GM19035 (cell line): ENCODE measurements around the gene TMEM120A.

Experiments
- ATAC-seq: cut with Tn5 transposase; IDR thresholded peaks from one replicate; pipeline ENCODE4 v1.9.1; 2021; ENCODE audit not compliant: unreplicated experiment

TMEM120A gene

DNA sequence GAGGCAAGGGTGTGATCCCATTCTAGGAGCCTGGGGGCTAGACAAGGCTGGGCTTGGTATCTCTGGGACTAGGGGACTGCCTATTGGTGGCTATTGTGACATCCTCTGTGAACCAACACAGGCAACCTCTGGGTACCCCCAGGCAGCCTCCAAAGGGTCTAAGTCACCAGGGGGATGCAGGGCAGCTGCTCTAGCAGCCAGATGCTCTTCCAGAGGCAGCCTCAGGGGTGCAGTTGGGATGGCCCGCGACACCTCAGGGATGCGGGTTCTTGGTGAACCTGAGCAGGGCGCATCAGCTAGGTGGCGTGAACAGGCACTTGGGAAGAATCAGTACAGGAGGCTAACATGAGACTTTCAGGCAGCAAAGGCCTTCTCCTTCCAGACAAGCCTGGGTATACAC lies 1.6 kb upstream of the TMEM120A start:
- ATAC-seq: no peak

DNA sequence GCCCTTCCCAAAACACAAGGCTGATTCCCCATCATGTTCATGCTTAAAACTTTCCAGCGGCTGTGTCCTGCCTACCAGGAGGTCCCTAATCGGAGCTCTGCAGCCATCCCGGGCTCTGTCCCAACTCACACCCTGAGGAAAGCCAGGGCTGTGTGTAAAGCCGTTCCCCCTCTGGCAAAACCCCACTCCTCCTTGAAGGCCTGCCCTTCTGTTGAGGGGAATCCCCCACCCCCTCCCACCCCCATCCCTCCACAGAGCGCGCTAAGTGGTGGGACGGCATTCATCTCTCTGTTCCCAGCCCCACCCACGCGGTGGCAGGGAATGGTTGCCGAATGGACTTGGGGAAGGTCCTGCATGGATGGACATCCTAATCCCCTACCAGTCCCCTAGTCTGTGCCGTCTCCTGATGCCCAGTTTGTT lies 667 bp upstream of the TMEM120A start:
- no peak for ATAC-seq

DNA sequence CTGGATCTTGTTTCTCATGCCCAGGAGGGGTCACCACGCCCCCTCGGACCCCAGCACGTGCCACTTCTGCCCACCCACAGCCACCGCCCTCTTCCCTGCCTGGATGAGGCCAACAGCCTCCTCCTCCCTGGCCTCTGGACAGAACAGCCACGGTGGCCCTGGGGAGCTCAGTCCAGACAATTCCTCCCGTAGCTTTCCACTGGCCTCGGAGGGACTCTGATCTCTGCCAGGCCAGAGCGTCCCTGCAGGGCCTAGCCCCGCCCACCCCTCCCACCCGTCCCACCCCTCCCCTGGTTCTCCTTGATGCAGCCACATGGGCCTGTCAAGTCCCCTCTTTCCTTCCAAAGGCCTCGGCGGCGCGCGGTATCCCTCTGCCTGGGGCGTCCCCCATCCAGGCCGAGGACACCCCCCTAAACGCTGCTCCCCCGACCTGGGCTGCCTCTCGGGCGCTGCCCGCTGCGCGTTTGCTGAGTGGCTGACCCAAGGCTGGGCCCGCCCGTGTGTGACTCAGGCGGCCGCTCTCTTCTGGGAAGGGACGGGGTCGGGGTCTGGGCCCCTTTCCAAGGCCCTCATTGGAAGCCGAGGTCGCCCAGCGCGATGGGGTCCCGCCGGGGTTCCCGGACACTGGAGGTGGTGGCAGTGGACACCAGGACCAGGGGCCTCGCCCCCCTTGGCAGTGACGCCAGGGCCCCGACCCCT lies 557 bp downstream of the TMEM120A start:
- ATAC-seq: peak; percentile 10

DNA sequence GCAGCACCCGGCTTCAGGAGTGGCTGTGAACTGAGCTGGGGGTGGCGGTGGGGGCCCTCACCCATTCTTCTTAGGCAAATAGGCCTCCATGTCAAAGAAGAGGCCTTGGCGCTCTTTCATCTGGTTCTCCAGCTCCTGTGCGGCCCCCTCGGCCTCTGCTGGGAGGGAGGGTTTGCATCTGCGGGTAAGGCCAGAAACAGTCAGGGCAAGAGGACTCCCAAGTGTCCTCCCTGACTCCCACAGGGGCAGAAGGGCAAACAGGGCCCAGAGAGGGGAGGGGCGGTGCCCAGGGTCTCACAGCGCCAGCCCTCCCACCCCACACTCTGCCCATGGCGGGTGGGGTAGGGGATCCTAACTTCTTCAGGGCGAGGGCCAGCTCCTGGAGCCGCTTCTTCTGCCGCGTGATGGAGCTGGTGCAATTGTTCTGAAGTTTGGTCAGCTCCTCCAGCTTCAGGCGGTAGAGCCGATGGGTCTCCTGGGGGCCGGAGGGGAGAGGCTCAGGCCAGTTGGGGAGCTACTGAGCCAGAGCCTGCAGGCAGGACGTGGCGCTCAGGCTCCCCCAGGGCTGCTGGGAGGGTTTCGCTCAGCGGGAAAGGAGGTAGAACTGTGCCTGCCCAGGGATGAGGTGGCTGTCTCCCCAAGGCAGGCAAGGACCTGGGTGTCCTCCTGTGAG lies 2.2 kb downstream of the TMEM120A start:
- ATAC-seq: no peak

GRCh38 chr7:75991531-75992082 lies 2.8 kb downstream of the TMEM120A start:
- ATAC-seq: no peak

DNA sequence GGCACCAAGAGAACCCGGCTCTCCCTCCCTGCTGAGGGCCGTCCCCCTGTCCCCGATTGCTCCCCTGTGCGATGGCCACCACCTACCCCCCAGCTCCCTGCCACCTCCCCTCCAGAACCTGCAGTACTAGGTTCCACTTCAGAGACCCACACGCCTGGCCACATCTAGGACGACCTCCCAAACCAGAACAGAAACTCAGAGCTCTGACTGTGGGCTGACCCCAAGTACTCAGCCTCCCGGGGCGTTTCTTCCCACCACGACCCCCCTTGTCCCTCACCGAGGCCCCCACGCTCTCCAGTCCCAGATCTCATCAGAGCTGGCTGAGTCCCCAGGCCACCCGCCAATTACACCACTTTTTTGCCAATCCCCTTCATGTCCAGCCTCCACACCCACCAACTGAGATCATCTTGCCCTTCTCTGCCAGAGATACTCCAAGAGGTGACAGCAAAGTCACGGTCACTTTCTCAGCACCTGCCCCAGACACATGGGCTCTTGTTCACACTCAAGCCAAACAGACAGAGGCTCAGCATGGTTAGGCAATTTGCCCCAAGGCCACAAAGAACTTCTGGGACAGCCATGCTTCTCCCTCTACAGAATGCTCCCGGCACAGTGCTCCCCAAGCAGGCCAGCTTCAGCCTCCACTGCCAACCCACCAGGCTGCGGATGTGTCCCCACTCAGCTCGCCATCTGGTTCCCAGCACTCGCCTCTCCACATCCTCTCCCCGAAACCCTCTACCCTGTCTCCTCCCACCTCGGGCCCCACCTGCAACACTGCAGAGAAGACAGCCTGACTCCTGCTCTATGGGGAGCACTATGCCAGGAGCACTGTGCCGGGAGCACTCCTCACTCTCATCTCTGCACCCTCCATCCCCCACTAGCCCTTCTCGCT lies 4.7 kb downstream of the TMEM120A start:
- ATAC-seq: no peak

DNA sequence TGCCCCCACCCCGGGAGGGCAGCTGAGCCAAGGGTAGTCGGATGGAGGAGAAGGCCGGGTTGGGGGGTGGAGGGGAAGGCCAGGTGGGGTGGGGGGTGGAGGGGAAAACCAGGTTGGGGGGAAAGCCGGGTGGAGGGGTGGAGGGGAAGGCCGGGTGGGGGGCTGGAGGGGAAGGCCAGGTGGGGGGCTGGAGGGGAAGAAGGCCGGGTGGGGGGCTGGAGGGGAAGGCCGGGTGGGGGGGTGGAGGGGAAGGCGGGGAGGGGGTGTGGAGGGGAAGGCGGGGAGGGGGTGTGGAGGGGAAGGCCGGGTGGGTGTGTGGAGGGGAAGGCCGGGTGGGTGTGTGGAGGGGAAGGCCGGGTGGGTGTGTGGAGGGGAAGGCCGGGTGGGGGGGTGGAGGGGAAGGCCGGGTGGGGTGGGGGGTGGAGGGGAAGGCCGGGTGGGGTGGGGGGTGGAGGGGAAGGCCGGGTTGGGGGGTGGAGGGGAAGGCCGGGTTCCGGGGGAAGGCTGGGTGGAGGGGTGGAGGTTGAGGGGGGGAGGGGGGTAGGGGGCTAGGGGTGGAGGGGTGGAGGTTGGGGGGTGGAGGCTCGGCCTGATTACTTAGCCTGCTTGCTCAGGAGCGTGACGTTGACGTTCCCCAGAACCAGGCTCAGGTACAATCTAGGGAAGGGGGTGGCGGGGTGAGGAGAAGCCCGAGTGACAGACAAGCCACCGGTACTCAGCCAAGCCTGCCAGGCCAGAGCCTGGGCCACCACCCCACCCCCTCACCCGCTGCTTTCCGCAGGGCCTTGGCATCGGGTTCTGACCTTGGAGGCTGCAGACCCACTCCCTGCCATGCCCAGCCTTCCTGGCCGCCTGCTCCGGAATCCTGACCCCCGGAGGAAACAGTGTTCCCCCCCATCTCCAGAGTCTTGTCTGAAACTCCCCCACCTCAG lies 5.6 kb downstream of the TMEM120A start:
- ATAC-seq: no peak

GRCh38 chr7:75987805-75988567 lies 6.4 kb downstream of the TMEM120A start:
- no peak for ATAC-seq

- no peak for ATAC-seq
These were observed 7.2 kb downstream of the TMEM120A start for GRCh38 chr7:75987026-75987804.

- ATAC-seq: no peak
These were observed 8.1 kb downstream of the TMEM120A start for GRCh38 chr7:75986147-75986781.

GRCh38 chr7:75985518-75986146 lies 8.8 kb downstream of the TMEM120A start:
- no peak for ATAC-seq

- ATAC-seq: no peak
These were observed 9.3 kb downstream of the TMEM120A start for GRCh38 chr7:75985009-75985517.

DNA sequence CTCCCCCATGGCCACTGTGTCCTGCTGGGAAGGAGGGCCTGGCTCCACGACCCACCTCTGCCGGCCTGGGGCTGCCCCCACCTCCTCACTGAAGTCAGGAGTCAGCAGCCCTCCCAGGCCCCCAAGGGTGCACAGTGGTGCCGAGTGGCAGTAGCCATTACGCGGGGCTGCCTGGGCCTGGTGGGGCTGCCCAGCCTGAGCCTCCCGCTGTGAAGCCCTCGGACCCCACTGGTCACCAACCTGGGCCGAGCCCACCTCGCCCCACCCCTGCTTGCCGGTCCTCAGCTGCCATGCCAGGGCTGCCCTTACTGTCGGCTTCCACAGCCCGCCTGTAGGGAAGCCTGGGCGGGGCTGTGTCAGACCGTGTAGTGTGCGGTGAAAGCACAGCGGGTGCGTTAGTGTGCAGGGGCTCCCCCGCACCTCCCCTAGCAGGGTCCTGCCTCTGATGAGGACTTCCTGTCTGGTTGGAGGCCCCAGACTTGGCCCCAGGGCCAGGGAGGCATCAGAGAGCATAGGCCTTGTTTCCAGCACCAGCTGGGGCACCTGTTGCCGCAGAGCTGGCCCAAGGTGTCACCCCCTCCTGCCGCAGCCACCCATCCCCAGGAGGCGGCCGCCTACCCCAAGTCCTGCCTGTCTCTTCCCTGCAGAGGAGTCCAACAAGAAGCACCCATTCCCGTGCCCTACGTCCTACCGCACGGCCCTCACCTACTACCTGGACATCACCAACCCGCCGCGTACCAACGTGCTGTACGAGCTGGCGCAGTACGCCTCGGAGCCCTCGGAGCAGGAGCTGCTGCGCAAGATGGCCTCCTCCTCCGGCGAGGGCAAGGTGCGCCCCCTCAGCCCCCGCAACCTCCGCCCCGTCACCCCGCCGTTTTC lies 10.0 kb downstream of the TMEM120A start:
- ATAC-seq: no peak

DNA sequence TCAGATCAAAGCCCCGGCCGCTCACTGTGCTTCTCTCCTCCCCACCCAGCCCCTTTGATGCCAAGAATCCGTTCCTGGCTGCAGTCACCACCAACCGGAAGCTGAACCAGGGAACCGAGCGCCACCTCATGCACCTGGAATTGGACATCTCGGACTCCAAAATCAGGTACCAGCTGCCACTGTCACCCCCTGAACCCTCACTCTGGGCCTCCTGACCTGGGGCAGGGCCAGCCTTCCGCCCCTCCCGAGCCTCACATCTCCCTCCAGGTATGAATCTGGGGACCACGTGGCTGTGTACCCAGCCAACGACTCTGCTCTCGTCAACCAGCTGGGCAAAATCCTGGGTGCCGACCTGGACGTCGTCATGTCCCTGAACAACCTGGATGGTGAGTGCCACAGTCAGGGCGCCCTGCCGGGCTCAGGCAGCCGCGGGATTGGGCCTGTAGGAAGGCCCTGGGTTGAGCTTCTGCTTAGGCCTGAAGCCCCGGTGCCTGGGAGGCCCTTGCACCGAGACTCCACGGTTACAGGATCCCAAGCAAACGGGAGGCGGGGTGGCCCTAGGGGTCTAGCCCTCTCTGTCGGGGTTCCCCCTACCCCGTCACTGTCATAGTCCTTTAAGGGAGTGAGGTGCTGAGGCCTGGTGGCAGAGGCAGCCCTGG lies 10.8 kb downstream of the TMEM120A start:
- no peak for ATAC-seq

DNA sequence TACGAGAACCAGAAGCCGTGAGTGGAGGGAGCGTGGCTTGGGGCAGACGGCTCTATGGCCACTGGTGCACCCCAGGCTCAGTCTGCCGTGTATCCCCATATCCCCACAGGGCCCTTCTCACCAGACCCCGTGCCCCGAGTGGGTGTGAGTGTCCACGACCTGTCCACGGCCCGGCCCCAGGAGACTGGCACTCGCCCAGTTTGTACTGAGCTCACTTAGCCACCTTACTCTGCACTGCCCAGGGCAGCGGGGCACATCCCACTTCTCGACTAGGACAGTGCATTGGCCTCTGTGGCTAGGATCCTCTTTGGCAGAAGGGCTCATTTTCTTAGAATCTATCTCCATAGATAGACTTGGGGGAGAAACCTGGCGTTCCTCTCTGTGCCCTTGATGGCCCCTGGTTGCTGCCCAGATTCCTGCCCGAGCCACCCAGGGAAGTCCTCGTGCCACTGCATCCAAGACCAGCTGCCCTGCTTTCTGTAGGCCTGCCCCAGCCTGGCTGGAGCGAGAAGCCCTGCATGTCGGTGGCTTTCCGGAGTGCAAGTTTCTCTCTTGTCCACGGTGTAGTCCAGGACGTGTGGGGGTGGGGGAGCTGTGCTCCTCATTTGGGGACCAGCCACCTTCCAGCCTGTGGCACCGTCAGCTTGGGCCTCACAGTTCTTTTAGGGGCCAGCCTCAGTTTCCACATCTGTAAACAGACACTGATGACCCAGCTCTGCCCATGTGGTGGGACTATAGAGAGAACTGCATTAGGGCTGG lies 11.9 kb downstream of the TMEM120A start:
- ATAC-seq: no peak
